ENCODE measurements around the gene PKHD1.

Gene PKHD1

DNA sequence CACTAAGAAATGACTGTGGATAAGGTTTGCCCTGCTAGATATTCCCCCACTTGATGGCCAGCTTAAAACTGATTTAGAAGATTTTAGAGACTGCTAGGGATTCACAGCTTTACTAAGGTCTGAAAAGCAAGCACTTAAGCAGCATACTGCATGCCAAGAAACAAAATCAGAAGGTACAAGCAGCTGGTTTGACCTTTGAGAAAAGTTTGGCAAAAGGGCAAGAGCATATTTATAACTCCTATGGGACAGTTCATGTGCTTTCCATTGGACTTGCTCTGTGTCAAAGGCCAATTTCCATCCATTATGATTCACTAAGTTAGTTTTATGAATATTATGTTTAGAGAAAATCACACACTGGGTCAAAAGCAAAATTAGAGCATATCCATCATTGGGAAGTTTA, 402.8 kb downstream of the PKHD1 start:
- no peak for DNase-seq (ENCODE audit: low read depth in 2 of 2)

DNA sequence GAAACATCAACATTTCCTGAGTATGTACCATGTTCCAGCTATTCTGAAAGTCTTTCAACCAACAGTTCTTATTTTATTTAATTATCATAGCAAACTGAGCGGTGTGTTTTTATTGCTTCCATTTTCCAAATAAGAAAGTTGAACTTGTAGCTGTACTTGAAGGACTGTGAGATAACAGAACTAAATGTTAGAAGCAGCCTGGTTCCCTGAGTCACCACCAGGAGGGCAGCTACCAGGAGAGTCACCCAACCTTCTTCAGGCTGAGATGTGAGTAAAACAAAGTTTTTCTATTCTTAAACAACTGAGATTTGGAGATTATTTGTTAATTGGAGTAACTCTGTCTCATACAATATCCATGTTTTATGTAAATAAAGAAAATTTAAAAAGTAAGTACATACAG, 403.4 kb downstream of the PKHD1 start:
- DNase-seq (ENCODE audit: low read depth in 2 of 2): no peak

DNA sequence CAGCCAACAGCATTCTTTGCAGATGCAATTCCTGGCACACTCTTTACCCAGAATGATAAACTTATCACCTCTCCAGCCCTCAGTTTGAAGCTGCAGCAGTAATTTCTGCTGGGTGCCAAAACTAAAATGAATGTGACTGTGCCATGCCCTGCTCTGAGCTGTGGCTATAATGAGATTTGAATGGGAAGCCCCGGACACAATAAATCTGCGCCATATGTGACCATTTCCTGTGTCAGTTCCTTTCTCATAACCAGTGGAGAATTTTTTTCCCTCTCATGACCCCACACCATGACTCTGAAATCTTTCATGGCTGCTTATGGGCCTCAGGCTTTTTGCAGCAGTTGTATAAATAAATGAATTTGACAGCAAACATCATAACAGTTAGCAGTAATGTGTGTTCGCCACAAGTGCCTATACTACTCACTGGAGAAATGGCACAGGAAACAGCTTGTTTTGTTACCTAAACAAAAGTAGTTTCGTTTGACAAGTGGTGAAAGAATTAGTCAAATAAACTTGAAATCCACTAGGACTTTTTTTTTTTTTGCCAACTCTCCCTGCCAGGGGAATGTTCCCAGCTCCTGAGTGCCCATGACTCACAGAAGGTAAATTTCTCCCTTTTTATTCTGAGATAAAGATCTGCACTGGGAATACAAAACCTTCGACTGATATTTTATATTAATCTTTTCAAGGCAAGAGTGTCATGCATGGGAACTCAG, 408.4 kb downstream of the PKHD1 start:
- no peak for DNase-seq (ENCODE audit: low read depth in 2 of 2)

DNA sequence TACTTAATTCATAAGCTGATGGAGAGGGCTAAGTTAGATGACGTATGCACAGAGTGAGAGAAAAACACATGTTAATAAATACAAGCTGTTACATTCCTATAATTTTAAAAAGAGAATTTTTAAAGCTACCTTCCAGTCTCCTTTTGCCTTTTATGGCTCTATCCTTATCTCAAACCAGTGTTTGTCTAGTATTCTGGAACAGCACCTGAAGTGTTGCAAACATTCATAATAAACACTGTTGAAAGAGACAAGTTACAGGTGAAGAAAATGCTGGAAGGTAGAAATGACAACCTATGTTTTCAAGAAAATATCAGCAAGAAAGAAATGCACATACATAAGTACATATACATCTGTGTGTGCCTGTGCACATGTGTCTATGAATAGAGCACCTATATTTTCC, 409.1 kb downstream of the PKHD1 start:
- no peak for DNase-seq (ENCODE audit: low read depth in 2 of 2)

DNA sequence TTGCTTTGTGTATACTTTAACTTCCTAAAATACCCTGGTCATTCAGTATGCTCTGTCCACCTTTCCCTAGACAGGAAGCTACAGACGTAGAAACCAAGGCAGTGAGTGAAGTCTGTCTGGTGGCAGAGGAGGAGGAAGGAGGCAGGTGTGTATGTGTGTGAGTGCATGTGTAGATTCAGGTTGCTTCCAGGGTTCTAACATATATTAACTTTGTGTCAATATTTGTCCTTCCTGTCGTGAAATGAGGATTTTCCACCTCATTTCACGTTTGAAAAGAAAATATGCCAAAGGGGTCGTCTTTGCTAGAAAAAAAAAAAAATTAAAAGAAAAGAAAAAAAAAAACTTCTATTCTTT, 411.5 kb downstream of the PKHD1 start:
- no peak for DNase-seq (ENCODE audit: low read depth in 2 of 2)

DNA sequence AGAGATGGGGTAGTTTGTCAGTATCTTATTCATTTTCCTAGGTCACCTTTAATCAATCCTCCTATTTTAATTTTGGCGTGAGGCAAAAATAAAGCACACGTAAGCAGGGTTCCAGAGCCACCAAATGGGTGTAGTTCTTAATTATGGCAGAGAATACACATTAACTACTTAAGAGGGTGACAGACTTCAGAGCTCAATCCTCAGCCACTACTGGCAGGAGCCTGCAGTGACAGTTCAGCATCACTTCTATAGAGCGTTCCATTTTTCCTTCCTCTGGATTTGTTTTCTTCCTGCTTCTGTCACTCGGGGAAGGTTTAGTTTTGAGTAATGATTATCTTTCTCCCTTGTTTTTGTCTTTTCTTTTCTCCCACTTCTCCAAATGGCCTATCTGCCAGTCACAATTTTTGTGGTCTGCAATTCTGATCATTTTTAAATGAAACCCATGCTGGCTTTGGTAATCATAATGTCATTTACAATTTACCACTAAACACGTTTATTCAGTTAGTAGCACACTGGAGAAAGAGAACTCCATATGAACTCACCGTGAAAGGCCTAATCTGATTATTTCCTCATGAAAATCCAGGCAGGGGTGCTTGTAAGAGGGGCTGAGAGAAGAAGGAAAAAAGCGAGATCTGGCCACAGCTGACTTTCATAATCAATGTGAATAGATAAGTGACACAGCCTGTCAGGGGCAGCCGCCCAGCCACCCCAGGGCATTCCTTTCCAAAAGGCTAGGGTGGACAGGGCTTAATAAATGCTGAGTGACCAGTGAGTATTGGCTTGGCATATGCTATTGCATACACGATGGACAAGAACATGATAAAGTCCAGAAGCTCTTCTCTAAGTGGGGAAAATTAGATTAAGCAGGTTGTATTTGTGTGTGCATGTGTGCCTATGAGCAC, 412.1 kb downstream of the PKHD1 start:
- no peak for DNase-seq (ENCODE audit: low read depth in 2 of 2)

DNA sequence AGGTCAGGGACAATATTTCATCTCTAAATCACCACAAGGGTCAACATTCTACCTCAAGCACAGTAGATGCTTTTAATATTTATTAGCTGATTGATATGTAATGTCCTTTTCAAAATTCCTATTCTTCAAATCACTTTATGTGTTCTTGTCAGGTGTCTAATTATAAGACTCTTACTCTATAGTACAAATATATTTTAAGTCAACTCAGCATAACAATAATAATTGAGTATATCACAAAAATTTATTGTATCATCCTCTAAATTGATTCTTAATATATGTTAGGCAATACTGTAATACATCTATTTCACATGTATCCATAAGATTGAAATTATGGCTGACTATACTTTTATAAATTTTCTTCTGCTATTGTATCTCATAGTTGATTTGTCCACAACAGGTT, 423.9 kb downstream of the PKHD1 start:
- DNase-seq (ENCODE audit: low read depth in 2 of 2): no peak

DNA sequence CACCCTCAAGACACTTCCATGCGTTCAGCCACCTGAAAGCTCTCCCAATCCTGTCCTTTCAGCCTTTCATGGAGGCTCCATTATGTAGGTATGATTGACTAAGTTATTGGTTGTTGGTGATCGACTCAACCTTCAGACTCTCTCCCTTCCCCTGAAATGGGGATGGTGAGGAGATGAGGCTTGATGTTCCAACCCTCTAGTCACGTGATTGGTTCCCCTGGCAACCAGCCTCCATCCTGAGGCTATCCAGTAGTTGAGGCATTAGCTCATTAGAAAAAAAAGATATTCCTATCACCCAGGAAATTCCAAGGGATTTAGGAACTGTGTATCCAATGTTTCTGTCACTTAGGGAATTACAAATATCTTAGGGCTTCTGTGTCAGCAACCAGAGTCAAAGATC, 426.6 kb downstream of the PKHD1 start:
- no peak for DNase-seq (ENCODE audit: low read depth in 2 of 2)

DNA sequence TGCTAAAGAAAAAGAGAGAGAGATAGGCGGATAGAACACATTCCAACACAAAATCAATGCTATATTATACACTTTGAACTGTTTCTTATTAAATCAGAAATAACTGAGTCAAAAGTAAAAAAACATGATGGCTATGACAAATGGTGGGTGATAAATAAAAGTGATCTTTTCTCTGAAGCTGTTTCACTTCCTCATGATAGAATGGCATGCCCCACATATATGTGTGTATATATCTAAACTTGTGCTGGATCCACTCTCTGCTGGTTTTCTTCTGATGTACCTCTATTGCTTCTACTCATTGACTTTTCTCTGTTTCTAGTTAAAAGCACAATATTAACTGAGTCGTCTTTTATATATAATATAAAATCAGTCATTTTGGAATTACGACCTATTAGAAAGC, 429.9 kb downstream of the PKHD1 start:
- DNase-seq (ENCODE audit: low read depth in 2 of 2): no peak

DNA sequence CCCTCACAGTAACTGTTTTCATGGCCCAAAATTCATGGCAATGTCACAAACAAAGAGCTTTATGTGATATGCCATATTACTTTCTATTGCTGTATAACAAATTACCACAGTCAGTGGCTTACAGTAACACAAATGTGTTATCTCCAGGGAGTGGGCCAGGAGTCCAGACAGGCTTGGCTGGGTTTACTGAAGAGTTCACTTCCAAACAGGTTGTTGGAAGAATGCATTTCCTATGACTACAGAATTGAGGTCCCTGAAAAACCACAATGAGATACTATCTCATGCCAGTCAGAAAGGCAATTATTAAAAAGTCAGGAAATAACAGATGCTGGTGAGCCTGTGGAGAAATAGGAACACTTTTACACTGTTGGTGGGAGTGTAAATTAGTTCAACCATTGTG, 431.9 kb downstream of the PKHD1 start:
- DNase-seq (ENCODE audit: low read depth in 2 of 2): no peak

DNA sequence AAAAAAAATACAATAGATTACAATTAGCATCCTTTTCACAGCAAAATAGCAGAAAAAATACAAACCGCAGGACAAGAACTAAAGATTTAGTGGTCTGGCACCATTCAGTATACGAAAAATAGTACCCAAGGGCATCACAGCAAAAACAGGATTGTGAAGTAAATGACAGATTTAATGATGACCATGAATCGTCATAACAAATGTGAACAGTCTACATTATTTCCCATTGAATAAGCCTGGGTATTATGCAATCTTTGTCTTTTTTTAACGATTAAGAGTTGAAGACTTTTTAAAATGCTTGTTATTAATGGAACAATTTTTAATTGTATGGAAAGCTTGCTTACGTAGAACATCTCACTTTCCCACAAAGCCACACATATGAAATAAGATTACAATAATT, 432.8 kb downstream of the PKHD1 start:
- no peak for DNase-seq (ENCODE audit: low read depth in 2 of 2)

DNA sequence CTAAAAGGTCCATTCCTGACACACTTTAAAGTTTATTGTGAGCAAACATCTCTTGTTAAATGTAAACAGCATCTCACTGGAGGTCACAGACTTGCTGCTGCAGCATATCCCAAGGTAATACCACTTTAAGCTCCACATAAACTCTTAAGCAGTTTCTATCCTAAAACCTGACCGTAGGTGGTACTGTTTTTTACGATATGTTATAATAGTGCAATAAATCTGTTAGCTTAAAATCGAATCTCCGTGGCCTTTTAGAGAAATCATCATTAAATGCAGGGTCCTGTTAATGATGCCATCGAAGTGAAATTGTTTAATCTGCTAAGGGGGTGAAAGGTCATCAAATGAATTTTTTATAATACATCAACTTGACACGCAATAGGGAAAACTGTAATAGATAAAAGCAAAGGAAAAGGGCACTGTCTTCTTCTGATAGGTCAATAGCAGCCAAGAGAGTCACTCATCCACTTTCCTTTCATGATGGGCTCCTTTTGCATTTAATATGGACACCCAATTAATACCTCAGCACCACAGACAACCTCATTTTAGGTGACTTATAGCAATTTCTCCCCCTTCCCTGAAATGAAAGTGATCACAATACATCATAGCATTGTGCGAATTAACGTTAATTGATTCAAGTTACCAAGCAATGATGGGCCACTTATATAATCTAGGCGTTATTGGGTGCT, 436.1 kb downstream of the PKHD1 start:
- DNase-seq (ENCODE audit: low read depth in 2 of 2): no peak

DNA sequence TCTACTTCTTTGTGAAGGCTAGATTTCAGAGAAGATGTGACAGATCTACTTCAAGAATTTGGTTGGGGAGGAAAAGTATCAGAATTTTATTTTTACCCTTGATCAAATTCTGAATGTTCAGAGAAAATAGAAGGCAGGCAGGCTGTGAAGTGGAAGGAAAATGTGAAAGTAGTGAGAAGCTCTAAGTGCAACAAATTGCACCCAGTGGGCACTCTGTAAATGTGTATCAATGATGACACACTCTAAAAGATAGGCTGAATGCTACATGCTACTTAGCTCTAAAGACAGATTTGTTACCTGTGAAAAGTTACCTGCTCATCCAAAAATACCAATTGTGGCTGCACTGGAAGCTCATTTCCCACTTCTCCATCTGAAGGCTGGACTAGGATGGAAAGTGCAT, 438.6 kb downstream of the PKHD1 start:
- DNase-seq (ENCODE audit: low read depth in 2 of 2): no peak

DNA sequence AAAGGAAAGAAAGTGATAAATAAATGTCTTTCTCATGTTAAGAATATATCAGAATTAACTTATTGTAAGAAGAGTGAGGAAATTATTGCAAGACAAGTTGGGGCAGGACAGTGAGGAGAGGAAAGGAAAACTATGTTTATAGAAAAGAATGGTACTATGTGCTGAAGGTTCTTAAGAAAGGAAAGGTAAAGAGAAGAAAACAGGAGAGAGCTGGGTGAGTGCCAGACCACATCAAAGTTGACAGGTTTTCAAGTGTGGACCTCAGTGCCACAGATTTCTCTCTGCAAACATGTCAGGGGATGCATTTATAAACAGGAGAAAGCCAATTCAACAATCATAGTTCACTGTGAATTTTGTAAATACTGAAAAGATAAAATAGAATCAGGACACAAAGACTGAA, 439.2 kb downstream of the PKHD1 start:
- no peak for DNase-seq (ENCODE audit: low read depth in 2 of 2)

DNA sequence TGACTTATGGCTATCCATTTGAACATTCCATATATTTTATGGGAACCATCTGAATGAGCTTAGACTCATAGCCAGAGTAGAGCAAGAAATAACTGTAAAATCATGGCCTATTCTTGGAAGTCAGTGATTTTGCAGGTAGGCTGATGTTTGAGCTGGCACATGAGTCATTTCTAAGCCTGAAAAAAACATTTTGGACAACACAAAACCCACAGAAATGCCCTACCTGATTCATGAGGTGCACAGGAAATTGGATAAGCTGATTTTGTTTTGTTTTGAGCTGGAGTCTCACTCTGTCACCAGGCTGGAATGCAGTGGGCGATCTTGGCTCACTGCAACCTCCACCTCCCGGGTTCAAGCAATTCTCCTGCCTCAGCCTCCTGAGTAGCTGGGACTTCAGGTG, 443.0 kb downstream of the PKHD1 start:
- DNase-seq (ENCODE audit: low read depth in 2 of 2): no peak

DNA sequence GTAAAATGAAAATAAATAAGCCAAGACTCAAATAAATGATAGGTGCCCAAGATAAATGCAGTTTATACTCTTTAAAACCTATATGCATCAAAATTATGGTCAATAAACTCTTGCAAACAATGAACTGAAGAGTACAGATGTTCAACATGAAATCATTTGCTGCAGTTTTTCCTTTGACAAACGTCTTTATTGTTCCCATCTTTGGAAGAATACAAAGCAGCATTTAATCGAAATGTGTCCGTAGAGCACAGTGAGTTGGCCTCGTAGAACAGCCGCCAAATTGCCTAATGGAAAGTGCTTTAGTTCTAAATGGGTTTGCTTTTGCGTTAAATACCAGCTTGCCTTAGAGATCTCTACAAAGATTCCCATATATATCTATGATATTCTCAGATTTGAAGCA, 447.4 kb downstream of the PKHD1 start:
- no peak for DNase-seq (ENCODE audit: low read depth in 2 of 2)

DNA sequence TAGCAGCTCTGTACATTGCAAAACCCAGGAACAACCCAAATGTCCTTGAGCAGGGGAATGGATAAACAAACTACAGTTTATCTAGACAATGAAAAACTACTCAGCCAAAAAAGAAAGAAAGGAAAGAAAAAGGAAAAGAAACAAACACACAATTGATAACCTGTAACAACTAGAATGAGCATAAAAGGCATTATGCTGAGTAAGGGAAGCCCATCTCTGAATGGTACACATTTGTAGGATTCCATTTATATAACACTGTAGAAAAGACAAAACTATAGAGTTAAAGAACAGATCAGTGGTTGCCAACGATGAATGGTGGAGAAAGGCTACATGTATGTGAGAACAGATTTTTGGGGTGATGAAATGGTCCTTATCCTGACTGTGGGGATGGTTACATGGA, 454.0 kb downstream of the PKHD1 start:
- DNase-seq (ENCODE audit: low read depth in 2 of 2): no peak

DNA sequence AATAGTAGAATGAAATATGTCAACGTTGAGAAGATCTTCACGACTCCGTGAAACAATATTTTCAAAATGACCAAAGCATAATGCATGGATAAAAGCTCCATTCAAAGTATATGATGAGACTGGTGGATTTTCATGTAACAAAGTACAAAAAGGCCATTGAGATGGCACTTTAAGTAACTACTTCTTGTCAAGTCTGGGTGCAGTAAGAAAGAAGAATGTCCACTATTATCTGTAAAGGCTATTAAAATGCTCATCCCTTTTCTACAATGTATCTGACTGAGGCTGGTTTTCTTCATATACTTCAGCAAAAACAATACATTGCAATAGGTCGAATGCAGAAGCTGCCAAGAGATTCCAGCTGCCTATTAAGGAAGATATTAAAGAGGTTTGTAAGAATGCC, 457.4 kb downstream of the PKHD1 start:
- no peak for DNase-seq (ENCODE audit: low read depth in 2 of 2)

DNA sequence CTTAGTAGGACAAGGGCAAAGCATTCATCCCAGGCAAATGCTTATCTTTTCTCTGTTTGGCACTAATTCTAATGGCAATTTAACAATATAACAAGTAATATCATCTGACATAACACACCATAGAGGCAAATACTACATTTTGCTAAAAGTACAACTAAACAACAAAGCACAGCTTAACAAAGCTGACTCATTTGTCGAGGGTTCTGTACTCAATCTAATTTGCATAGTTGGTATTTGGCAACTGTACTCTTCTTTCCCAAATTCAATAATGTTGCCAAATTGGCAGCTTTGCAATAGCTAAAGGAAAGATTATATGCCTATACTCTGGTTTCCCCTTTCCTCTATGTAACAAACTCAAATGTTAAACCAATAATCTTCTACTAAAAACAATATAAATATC, 461.0 kb downstream of the PKHD1 start:
- DNase-seq (ENCODE audit: low read depth in 2 of 2): no peak

DNA sequence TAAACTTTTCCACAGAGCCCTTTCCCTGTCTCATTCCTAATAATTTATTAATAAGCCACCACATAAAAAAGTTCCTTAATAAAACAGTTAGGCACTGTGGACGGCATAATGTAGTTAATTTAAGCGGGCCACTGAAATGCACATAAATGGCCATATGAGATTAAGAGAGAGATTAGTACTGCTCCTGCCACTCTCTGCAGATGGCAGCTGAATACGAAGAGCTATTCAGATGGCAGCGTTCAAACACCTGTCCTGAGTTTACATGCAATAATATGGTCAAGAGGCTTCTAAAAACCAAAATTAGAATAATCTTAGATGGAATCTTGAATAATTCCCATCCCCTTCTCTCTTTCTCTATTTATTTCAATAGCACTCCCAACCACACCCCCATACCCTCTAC, 461.8 kb downstream of the PKHD1 start:
- DNase-seq (ENCODE audit: low read depth in 2 of 2): no peak

DNA sequence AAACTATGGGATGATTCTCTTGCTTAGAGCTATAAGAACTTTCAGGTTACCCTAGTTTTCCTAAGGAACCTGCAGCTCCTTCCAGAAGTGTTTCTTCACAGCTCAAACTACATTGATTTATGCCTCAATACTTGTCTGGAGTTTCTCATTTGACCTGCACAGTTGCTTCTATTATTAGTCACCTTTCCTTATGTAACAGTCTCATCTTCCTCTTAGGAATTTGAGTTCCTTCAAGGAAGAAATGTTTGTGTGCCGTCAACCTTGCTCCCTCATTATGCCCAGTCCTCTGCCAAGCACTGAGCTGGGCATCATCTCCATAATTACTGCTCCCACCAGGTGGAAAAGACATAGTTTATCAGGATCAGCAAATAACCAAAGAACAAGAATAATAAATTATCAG, 466.4 kb downstream of the PKHD1 start:
- no peak for DNase-seq (ENCODE audit: low read depth in 2 of 2)

DNA sequence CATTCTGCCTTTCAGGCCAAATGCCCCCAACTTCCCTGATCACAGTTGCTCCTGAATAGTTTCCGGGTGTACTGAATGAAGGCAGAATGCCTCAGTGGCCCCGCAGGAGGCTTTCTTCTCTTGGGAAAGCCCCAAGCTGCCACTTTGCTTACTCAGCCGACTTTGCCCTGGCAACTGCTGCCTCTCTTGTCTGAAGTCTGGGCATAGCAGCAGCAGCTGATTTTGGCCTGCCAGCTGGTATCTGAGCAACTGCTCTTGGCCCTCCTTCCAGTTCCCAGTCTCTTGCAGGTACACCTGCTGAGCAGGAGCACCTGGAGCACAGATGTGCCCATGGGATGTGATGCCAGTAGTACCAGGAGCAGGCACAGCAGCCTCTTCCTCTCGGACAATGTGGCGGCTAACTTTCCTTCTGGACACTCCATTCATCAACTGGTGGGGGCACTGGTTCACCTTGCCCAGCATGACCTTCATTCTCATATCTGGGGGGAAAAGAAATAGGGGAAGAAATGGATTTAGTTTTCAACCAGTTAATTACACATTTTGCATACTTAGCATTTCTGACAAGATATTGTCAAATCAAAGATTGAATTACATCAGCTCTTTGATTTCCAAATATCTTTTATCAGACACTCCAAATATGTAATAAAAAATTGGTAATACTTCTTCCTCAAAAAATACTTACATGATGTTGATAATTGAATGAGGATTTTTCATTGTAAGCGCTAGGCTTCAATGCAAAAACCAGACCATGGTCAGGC, 468.2 kb downstream of the PKHD1 start:
- no peak for DNase-seq (ENCODE audit: low read depth in 2 of 2)
